ENCODE results near the gene PVR.

The PVR gene

DNA sequence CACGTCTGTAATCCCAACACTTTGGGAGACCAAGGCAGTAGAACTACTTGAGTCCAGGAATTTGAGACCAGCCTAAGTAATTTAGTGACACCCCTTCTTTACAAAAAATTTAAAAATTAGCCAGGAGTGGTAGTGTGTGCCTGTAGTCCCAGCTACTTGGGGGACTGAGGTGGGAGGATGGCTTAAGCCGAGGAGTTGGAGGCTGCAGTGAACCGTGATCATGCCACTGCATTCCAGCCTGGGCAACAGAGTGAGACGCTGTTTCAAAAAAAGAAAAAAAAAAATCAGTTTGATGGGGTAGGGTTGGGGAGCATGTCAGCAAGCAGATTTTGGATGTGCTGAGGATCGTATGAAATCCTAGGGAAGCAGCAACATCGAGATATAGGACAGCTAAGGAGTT is 31.8 kb downstream of the PVR start:
- no peak for ATAC-seq
- TF ChIP-seq ISL1 (CRISPR knock-in tag; IDR thresholded peaks at IDR 0.05) (no peak), ZC3H10 (CRISPR knock-in tag; IDR thresholded peaks at IDR 0.05) (no peak), ARNTL (CRISPR knock-in tag; IDR thresholded peaks at IDR 0.05; ENCODE audit: borderline replicate concordance, low read depth) (no peak), ZNF70 (CRISPR knock-in tag; IDR thresholded peaks at IDR 0.05) (no peak), ZNF565 (CRISPR knock-in tag; conservative IDR thresholded peaks at IDR 0.05; ENCODE audit: low read depth) (no peak), CSRNP3 (CRISPR knock-in tag; IDR thresholded peaks at IDR 0.05) (no peak), RARB (CRISPR knock-in tag; IDR thresholded peaks at IDR 0.05) (no peak), ZNF8 (CRISPR knock-in tag; IDR thresholded peaks at IDR 0.05) (no peak), CSDC2 (CRISPR knock-in tag; IDR thresholded peaks at IDR 0.05) (no peak), TCF4 (CRISPR knock-in tag; IDR thresholded peaks at IDR 0.05; ENCODE audit: borderline replicate concordance) (no peak), SNAI2 (CRISPR knock-in tag; IDR thresholded peaks at IDR 0.05) (no peak), ESRRG (CRISPR knock-in tag; IDR thresholded peaks at IDR 0.05) (no peak), ZFP30 (CRISPR knock-in tag; IDR thresholded peaks at IDR 0.05) (no peak), ZFP3 (CRISPR knock-in tag; IDR thresholded peaks at IDR 0.05) (no peak)

GRCh38 chr19:44677019-44677811 is 33.5 kb downstream of the PVR start:
- TF ChIP-seq TCF4 (CRISPR knock-in tag; IDR thresholded peaks at IDR 0.05; ENCODE audit: borderline replicate concordance) (no peak), ISL1 (CRISPR knock-in tag; IDR thresholded peaks at IDR 0.05) (0 out of 2 replicates have a peak, but pooled peaks have one; percentile 46), BACH2 (CRISPR knock-in tag; IDR thresholded peaks at IDR 0.05; ENCODE audit: borderline replicate concordance) (no peak), CSRNP3 (CRISPR knock-in tag; IDR thresholded peaks at IDR 0.05) (no peak), ZNF70 (CRISPR knock-in tag; IDR thresholded peaks at IDR 0.05) (no peak), ZFP30 (CRISPR knock-in tag; IDR thresholded peaks at IDR 0.05) (no peak), ZFP3 (CRISPR knock-in tag; IDR thresholded peaks at IDR 0.05) (no peak), SNAI2 (CRISPR knock-in tag; IDR thresholded peaks at IDR 0.05) (no peak), CREB5 (CRISPR knock-in tag; IDR thresholded peaks at IDR 0.05; ENCODE audit: low read depth) (peak; percentile 74; the same call in 1 of the 2 replicates), PPARA (CRISPR knock-in tag; IDR thresholded peaks at IDR 0.05; ENCODE audit: borderline replicate concordance) (no peak), ZNF8 (CRISPR knock-in tag; IDR thresholded peaks at IDR 0.05) (no peak), ZNF565 (CRISPR knock-in tag; conservative IDR thresholded peaks at IDR 0.05; ENCODE audit: low read depth) (no peak)
- TF ChIP-seq, protein P1, sequence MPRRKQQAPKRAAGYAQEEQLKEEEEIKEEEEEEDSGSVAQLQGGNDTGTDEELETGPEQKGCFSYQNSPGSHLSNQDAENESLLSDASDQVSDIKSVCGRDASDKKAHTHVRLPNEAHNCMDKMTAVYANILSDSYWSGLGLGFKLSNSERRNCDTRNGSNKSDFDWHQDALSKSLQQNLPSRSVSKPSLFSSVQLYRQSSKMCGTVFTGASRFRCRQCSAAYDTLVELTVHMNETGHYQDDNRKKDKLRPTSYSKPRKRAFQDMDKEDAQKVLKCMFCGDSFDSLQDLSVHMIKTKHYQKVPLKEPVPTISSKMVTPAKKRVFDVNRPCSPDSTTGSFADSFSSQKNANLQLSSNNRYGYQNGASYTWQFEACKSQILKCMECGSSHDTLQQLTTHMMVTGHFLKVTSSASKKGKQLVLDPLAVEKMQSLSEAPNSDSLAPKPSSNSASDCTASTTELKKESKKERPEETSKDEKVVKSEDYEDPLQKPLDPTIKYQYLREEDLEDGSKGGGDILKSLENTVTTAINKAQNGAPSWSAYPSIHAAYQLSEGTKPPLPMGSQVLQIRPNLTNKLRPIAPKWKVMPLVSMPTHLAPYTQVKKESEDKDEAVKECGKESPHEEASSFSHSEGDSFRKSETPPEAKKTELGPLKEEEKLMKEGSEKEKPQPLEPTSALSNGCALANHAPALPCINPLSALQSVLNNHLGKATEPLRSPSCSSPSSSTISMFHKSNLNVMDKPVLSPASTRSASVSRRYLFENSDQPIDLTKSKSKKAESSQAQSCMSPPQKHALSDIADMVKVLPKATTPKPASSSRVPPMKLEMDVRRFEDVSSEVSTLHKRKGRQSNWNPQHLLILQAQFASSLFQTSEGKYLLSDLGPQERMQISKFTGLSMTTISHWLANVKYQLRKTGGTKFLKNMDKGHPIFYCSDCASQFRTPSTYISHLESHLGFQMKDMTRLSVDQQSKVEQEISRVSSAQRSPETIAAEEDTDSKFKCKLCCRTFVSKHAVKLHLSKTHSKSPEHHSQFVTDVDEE (CRISPR knock-in tag; IDR thresholded peaks at IDR 0.05), result no peak
- TF ChIP-seq, protein P2, sequence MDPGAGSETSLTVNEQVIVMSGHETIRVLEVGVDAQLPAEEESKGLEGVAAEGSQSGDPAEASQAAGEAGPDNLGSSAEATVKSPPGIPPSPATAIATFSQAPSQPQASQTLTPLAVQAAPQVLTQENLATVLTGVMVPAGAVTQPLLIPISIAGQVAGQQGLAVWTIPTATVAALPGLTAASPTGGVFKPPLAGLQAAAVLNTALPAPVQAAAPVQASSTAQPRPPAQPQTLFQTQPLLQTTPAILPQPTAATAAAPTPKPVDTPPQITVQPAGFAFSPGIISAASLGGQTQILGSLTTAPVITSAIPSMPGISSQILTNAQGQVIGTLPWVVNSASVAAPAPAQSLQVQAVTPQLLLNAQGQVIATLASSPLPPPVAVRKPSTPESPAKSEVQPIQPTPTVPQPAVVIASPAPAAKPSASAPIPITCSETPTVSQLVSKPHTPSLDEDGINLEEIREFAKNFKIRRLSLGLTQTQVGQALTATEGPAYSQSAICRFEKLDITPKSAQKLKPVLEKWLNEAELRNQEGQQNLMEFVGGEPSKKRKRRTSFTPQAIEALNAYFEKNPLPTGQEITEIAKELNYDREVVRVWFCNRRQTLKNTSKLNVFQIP (CRISPR knock-in tag; IDR thresholded peaks at IDR 0.05; ENCODE audit: borderline replicate concordance, low read depth), result no peak
- ATAC-seq, result peak; percentile 86

- ATAC-seq, result no peak
- no peak for TF ChIP-seq RARB (CRISPR knock-in tag; IDR thresholded peaks at IDR 0.05)
- TF ChIP-seq, protein P2 (CRISPR knock-in tag; IDR thresholded peaks at IDR 0.05; ENCODE audit: borderline replicate concordance, low read depth), result no peak
- TF ChIP-seq, protein P3, sequence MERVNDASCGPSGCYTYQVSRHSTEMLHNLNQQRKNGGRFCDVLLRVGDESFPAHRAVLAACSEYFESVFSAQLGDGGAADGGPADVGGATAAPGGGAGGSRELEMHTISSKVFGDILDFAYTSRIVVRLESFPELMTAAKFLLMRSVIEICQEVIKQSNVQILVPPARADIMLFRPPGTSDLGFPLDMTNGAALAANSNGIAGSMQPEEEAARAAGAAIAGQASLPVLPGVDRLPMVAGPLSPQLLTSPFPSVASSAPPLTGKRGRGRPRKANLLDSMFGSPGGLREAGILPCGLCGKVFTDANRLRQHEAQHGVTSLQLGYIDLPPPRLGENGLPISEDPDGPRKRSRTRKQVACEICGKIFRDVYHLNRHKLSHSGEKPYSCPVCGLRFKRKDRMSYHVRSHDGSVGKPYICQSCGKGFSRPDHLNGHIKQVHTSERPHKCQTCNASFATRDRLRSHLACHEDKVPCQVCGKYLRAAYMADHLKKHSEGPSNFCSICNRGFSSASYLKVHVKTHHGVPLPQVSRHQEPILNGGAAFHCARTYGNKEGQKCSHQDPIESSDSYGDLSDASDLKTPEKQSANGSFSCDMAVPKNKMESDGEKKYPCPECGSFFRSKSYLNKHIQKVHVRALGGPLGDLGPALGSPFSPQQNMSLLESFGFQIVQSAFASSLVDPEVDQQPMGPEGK (CRISPR knock-in tag; IDR thresholded peaks at IDR 0.05; ENCODE audit: borderline replicate concordance), result no peak
Measured at GRCh38 chr19:44680536-44680935, 36.8 kb downstream of the PVR start.

All from SK-N-SH treated with all-trans-retinoic acid at 6 μM for 48 hours (cell line).